ENCODE results near the gene NUP160.

DNA sequence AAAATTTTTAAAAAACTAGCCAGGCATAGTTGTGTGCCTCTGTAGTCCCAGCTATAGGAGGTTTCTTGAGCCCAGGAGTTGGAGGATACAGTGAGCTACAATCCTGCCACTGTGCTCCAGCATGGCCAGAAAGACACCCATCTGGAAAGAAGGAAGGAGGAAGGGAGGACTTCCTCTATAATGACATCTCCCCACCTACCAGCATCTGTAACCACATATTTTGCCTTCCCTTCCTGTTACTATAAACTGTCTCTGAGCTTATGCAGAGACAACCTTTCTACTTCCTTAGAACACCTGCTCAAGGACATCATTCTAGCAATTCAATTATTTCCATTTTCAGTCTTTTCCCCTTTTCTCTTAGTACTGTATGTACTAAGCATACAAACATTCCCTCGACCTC is 2.2 kb upstream of the NUP160 start:
- TF ChIP-seq, protein P1, sequence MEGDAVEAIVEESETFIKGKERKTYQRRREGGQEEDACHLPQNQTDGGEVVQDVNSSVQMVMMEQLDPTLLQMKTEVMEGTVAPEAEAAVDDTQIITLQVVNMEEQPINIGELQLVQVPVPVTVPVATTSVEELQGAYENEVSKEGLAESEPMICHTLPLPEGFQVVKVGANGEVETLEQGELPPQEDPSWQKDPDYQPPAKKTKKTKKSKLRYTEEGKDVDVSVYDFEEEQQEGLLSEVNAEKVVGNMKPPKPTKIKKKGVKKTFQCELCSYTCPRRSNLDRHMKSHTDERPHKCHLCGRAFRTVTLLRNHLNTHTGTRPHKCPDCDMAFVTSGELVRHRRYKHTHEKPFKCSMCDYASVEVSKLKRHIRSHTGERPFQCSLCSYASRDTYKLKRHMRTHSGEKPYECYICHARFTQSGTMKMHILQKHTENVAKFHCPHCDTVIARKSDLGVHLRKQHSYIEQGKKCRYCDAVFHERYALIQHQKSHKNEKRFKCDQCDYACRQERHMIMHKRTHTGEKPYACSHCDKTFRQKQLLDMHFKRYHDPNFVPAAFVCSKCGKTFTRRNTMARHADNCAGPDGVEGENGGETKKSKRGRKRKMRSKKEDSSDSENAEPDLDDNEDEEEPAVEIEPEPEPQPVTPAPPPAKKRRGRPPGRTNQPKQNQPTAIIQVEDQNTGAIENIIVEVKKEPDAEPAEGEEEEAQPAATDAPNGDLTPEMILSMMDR (IDR thresholded peaks at IDR 0.05 in 4 of 5, conservative IDR thresholded peaks at IDR 0.05 in 1 of 5), result no peak
- TF ChIP-seq POLR2A (IDR thresholded peaks at IDR 0.05), result no peak
